RKO (cell line): ENCODE results near the gene PIGH.
"Not testable (repeated sequence)": the region's sequence is repeated elsewhere in the genome, so short reads cannot be mapped to it uniquely, and the experiment has no call there.

Experiments
- DNase-seq: peaks from one replicate; pipeline ENCODE4 v3.0.0-alpha.2; 2016; ENCODE audit warnings: low spot score

PIGH gene, protein sequence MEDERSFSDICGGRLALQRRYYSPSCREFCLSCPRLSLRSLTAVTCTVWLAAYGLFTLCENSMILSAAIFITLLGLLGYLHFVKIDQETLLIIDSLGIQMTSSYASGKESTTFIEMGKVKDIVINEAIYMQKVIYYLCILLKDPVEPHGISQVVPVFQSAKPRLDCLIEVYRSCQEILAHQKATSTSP

DNA sequence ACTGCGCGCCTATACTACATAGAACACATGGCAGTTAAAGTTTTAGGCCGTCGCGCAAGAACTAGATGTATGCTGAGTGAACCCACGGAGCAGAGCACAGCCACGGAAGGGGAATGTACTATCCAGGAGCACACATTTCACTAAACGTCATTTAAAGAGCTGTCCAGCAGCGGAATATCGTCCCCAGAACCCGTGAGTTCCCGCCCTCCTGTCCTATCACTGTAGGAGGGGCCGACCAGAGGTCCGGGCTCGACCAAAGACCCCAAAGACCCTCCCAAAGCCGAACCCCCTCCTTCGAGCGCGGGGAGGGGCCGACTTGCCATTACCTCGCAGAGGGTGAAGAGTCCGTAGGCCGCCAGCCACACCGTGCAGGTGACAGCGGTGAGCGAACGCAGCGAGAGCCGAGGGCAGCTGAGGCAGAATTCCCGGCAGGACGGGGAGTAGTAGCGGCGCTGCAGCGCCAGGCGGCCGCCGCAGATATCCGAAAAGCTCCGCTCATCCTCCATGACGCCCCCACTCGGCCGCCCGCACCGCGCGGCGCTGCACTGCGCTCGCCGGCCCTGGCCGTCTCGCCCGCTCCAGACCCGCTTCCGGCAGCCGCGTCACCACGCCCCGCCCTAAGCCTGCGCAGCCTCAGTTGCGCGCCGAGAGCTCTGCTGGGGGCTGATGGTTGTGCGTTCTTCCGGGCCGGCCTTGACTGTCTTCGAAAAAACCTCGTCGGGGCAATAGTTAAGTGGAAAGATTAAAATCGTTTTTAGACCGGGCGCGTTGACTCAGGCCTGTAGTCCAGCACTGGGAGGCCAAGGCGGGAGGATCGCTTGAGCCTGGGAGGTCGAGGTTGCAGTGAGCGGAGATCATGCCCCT is at the start of gene PIGH:
PIGH (minus strand) TSS at position 571 of the 864 bp plus-strand sequence; CDS start at position 506, 65 bp downstream.
- DNase-seq = peak; percentile 89

DNA sequence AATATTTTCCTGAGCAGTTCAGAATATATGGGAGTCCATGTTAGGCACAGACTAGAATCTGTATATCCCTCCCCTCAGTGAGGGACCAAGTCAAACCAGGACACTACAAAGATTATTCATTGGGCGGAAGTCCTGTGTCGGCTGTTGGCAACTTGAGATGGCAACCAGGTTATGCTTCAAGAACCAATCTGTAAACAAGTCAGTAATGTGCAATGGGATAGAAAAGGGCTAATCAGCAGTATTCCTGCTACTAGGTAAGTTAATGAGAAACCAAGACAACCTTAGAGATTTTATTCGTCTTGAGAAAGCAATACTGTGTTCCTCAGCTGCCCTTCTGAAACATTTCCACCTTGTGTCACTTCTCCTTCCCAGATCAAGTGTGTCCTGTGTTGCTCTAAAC is 46.1 kb upstream of the PIGH start:
- DNase-seq = no peak

DNA sequence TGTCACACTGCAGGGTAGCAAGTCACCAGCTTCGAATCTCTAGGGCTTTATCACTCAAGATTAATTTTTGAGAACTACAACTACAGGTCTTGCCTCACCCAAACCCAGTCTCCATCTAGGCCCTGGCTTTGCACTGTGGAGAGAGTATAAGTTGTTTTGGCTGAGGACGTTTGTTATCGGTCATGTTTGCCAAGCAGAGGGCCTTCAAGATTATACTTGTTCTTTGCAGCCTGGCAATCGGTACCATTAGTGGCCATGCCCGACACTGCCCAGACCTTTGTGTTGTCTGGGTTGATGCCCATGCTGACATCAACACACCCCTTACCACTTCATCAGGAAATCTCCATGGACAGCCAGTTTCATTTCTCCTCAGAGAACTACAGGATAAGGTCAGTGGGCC is 45.3 kb upstream of the PIGH start:
- no peak for DNase-seq

- no peak for DNase-seq
Observed at GRCh38 chr14:67644428-67644827, 44.4 kb upstream of the PIGH start.

DNA sequence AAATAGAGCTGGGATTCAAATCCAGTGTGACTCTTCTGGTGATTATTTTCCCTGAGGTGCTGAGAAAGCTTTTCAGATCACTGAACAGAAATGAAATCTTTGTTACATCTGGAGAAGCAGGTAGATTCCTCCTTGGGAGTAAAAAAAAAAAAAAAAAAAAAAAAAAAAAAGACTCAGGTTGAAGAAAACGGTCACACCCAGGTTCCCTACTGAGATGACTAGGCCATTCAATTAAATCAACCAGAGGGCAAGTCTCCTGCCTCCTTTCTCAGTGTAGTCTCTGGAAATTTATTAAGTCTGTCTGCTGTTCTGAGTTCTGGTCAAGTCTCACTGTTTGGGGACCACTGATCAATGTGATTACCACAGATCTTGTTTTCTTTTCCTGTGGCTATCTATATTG is 43.6 kb upstream of the PIGH start:
- DNase-seq = no peak

DNA sequence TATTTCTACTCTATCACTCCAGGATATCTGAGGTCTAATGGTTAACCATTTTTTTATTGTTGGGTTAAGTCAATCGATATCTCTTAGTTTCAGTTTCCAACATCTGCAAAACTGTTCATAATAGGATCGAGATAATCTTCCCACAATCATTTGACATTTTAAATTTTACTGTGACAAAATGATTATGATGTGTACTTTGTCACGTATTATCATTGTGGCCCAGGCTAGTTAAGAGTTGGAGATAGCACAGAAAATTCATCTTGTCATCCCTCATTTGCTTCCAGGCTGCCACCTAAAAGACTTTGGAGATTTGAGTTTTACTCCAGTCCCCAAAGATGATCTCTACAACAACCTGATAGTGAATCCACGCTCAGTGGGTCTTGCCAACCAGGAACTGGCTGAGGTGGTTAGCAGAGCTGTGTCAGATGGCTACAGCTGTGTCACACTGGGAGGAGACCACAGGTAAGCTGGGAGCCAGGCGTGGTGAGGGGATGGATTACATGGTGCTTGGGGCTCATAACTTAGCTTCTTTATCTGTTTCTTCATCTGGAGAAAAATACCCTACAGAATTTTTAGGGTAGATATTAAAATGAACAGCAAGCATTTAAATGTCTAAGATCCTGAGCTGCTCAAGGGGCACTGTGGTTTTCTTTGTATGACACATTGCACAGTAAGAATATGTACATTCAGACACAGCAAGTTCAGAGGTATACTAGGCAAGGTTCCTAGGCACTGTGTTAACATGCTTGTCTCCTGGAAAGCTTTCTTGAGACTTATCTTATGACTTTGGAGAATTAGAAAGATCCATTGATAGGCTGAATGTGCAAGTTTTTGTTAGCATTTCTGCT is 42.1 kb upstream of the PIGH start:
- no peak for DNase-seq

GRCh38 chr14:67641480-67641879 is 41.4 kb upstream of the PIGH start:
- no peak for DNase-seq

- DNase-seq = no peak
Observed at GRCh38 chr14:67638642-67639041, 38.6 kb upstream of the PIGH start.

- peak; percentile 27 for DNase-seq
Observed at GRCh38 chr14:67636361-67636919, 36.4 kb upstream of the PIGH start.

DNA sequence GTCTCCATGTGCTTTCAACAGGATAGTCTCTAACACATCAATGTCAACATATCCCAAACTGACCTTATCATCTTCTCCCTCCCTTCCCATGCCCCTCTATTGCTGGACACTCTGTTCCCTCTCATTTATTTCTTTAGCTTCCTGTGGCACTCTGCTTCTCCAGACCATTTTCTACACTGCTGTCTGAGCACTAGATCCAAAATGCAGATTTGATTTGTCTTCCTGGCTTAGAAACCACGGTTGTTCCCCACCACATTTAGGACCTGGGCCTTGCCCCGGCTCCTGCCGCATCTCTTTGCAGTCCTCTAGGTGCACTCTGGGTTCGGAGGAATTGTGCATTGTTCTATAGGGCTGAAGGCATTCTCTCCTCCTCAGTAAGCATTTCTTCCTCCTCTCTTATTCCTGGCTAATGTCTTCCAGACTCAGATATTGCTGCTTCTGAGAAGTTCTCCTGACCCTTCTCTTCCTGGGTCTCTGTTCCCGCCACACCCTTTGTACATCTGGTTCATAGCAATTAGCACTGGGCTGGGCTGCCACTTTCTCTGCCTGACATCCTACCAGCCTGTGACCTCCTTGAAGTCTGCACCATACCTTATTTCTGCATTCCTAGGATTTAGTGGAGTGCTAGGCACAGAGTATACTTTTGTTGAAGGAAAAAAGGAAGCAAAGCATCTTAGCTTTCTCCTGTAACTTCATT is 33.5 kb upstream of the PIGH start:
- no peak for DNase-seq

GRCh38 chr14:67630938-67631337 is 30.9 kb upstream of the PIGH start:
- no peak for DNase-seq

DNA sequence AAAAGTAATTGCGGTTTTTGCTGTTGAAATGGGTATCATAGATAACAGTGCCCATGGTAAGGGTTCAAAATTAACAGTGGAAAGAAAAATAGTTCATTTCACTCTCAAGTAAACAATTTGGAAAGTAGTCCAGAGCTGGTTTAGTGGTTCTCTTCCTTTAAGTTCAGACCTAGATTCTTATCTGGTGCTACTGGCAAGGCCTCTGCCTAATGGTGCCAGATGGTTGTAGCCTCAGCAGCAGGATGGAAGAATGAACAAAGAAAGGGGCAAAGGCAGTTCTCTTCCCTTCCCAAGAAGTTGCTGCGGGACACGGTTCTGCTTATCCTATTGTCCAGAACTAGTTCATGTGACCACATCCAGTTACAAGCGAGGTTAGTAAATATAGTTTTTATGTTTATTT is 30.1 kb upstream of the PIGH start:
- DNase-seq = no peak

GRCh38 chr14:67627519-67627918 is 27.5 kb upstream of the PIGH start:
- DNase-seq = no peak

GRCh38 chr14:67626131-67626530 is 26.1 kb upstream of the PIGH start:
- DNase-seq = not testable (repeated sequence)

GRCh38 chr14:67623114-67623513 is 23.0 kb upstream of the PIGH start:
- peak; percentile 43 for DNase-seq

DNA sequence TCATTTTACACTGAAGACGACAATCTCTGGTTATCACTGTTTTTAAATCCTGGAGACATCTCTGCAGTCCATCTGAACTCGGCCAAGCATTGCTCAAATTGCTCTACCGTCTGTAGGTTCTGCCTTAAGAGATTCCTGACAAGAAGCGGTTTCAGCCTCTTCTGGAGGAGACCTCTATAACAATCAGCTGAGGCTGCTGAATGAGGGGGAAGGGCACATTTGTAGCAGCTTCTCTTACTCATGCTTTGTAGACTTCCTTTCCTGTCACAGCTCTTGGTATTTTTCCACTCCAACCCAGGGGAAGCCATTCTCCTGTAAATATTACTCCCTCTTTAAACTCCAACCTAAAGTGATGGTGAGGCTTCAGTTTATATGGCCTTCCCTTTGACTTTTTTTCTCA is 22.6 kb upstream of the PIGH start:
- DNase-seq = peak; percentile 91

DNA sequence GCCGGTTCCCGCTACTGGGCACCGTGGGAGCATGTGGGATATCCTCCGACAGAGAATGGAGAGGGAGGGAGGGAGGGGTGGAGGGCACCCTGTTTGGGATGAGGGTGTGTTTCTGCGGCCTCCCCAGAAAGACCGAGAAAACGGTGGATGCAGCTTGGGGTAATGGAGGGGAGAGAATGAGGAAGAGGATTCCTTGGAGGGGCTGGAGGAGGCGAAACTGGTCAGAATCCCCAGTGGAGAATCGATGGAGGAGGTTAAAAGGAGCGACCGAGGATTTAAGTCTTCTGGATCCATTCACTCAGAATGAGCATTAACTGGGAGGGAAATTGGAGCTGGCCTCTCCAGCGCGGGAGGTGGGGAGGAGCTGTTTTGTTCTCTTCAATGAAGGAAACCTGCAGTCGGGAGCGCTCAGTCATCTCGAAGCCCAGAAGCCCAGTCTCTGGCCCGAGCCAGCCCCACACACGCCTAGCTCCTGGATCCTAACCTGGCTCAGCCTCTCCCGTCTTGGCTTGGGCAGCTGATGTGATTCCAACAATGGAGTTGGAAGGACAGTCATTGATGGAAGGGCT is 20.2 kb upstream of the PIGH start:
- no peak for DNase-seq

DNA sequence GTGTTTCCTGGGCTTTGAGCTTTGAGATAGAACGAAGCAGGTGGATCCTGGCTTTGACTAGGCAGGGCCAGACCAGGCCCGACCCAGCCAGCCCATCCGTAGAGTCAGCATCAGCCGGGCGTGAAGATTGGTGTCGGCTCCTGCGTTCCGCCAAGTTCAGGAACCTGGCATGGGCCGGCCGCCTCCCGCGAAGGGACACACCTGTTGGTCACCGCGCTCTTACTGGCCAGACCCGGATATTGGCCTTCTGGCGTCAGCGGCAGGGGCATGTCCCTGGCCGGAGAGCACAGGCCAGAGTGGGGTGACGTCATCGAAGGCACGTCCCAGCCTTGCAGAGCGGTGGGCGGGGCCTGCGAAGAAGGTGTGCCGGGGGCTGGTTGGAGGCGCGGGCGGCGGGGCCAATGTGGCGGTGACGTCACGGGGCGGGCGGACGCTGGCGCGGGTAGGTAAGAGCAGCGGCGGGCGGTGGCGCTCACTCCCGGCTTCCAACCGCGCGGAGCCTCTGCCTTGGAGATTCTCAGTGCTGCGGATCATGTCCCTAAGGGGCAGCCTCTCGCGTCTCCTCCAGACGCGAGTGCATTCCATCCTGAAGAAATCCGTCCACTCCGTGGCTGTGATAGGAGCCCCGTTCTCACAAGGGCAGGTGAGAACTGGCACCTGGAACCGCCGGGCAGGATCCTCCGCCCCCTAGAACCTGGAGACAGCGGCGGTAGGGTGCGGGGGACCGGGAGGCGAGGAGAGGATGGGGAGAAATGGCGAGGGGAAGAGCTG is 19.6 kb upstream of the PIGH start, which contains the start of gene ARG2:
ARG2 (plus strand) TSS at position 475 of the 771 bp plus-strand sequence; CDS start at position 533, 58 bp downstream.
- DNase-seq = peak; percentile 96

DNA sequence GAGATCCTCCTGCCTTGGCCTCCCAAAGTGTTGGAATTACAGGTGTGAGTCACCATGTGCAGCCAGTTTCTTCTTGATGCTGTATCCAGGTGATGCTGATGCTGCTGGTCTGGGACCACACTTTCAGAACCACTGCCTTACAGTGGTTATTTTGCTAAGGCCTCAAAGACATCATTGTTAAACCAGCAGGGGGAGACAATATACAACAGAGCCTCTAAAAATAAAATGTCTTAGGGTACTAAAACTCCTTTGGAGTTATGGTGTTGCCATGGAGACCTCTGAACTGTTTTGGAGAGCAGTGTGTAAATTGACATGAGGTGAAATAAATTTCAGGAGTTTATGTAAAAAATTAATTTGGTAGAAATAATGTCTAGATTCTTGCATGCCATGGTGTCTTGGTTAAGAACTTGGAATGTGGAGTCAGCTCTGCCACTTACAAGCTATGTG is 18.6 kb upstream of the PIGH start:
- peak; percentile 91 for DNase-seq

GRCh38 chr14:67610491-67610890 is 10.4 kb upstream of the PIGH start:
- DNase-seq = no peak
